Smooth muscle cell of the brain vasculature (primary cell): Measurements from ENCODE around the gene SPATA6L.

Source experiments
- DNase-seq: peaks from one replicate; pipeline ENCODE4 v3.0.0-alpha.2; 2012; ENCODE audit warnings: low read depth, low spot score

SPATA6L gene

DNA sequence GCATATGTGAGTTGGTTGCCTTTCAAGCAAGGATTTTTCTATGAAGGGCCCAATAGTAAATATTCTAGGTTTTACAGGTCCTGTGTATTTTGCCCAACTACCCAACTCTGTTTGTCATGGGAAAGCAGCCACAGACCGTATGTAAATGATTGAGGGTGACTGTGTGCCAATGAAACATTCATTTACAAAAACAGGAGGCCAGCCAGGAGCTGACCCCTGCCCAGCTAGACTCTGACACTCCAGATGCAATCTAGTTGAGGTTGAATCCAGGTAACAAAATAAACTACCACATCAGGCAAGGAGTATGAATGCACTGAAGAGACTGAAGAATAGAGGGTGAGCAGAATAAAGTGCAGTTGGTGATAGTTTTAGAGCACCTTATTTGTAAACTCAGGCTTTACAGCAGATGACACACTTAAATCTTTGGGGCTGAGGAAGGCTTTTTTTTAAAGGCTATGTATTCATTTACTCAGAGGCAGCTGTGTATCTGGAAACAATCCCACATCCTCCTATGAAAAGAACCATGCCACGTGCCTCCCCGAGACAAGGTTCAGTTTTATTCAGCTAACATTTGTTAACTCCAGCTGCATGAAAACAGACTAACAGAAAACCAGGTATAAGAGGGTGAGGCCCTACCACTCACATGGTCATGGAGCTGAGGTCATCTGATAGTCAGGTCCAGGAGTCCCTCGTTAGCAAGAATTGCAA lies 115.3 kb downstream of the SPATA6L start:
- no peak for DNase-seq

DNA sequence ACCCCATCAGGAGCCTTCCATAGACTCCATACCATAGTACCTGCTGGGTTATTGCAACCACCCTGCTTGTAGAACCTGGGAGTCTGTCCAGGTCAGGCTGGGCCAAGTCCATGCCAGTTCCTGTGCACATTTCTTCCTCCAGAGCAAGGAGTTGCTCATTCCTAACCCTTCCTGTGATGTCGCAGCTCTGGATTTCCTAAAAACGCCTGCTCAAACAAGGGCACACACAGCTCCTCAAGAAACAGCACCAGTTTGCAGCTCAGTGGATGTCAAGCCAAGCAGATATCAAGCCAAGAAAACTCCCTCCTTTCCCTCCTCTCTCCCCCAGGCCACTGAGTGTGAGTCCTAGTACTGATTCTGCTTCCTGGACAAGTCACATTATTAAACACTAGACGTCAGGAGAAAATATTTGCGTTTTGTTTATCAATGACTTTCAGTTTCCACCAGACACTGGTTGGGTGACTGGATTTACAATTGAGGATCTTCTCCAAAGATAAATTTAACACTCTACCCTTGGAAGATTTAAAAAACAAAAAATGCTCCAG lies 116.5 kb downstream of the SPATA6L start:
- no peak for DNase-seq

- DNase-seq, result no peak
These were observed 117.2 kb downstream of the SPATA6L start for GRCh38 chr9:4548811-4549725.
